HepG2 (cell line): ENCODE results near the gene ENC1. TPM values are rescaled to one million over a fixed set of nuclear protein-coding genes. Genes with fewer than 3 reads are reported as not detected.

Experiments
- AKAP8 ChIP-seq: sonication (generic); formaldehyde crosslinking; IDR thresholded peaks from 2 replicates; pipeline ENCODE4 v1.5.1; 2020; ENCODE audit warnings: mild to moderate bottlenecking, missing genetic modification reagents
- DPF2 ChIP-seq: sonication (generic); formaldehyde crosslinking; IDR thresholded peaks from 2 replicates; pipeline ENCODE4 v1.4.0; 2020; ENCODE audit warnings: mild to moderate bottlenecking, low read depth, missing genetic modification reagents, borderline replicate concordance
- FOXK1 ChIP-seq: sonication (generic); formaldehyde crosslinking; IDR thresholded peaks from 2 replicates; pipeline ENCODE4 v1.4.0; 2020; ENCODE audit warnings: low read depth, missing genetic modification reagents, borderline replicate concordance
- JUNB ChIP-seq: sonication (generic); formaldehyde crosslinking; IDR thresholded peaks from 2 replicates; pipeline ENCODE4 v1.8.0; 2022; ENCODE audit warnings: missing genetic modification reagents, mild to moderate bottlenecking, borderline replicate concordance
- KMT2B ChIP-seq: IDR thresholded peaks from 2 replicates; pipeline ENCODE4 v1.6.1; 2016; ENCODE audit warnings: missing genetic modification reagents, missing compliant biosample characterization
- MED1 ChIP-seq: sonication (generic); formaldehyde crosslinking; IDR thresholded peaks from 2 replicates; pipeline ENCODE4 v1.4.0; 2020; ENCODE audit warnings: missing genetic modification reagents
- MIXL1 ChIP-seq: IDR thresholded peaks from 2 replicates; pipeline ENCODE4 v1.6.1; 2016
- NR2F6 ChIP-seq, 2 experiments: IDR thresholded peaks; 2 replicates each; pipeline ENCODE4 v1.6.1; 2016; ENCODE audit warnings: antibody characterized with exemption in 1 of 2, mild to moderate bottlenecking in 1 of 2
- RNF2 ChIP-seq: fragments of 450-650 bp; conservative IDR thresholded peaks from 2 replicates; pipeline ENCODE4 v1.6.1; 2016; ENCODE audit warnings: low read depth
- ZBTB42 ChIP-seq: sonication (generic); formaldehyde crosslinking; IDR thresholded peaks from 2 replicates; pipeline ENCODE4 v1.5.0; 2020; ENCODE audit warnings: mild to moderate bottlenecking, missing genetic modification reagents
- ZBTB8A ChIP-seq: sonication (generic); formaldehyde crosslinking; IDR thresholded peaks from 2 replicates; pipeline ENCODE4 v1.4.0; 2020; ENCODE audit warnings: mild to moderate bottlenecking, low read depth, missing genetic modification reagents, borderline replicate concordance
- ZNF256 ChIP-seq: sonication (generic); formaldehyde crosslinking; conservative IDR thresholded peaks from 2 replicates; pipeline ENCODE4 v1.4.0; 2020; ENCODE audit warnings: missing genetic modification reagents
- ZNF724P ChIP-seq: sonication (generic); formaldehyde crosslinking; IDR thresholded peaks from 2 replicates; pipeline ENCODE4 v1.8.0; 2022; ENCODE audit warnings: missing genetic modification reagents, borderline replicate concordance
- ZNF83 ChIP-seq: sonication (generic); formaldehyde crosslinking; IDR thresholded peaks from 2 replicates; pipeline ENCODE4 v1.4.0; 2020; ENCODE audit warnings: missing genetic modification reagents, mild to moderate bottlenecking, borderline replicate concordance
- polyA plus RNA-seq, 8 experiments: library from polyadenylated mRNA; depleted of rRNA in 3 of 8; stranded (reverse) in 7 of 8; unstranded in 1 of 8; fragments of >200 nt; fragmentation: Illumina TruSeq in 4 of 8; extraction: Trizol in 4 of 8; gene quantifications; 2 replicates each; pipeline versions ENCODE4 v1.2.1 to v1.2.3, GENCODE V29; 2011 to 2016; ENCODE audit warnings: low read depth in 4 of 8, missing spikeins in 1 of 8, mixed read lengths in 1 of 8; ENCODE audit not compliant: insufficient read depth in 1 of 8
- total RNA-seq, 5 experiments: library from RNA; depleted of rRNA; stranded (reverse); fragments of >200 nt; fragmentation: Illumina TruSeq; extraction: Trizol; gene quantifications; 2 replicates each; pipeline ENCODE4 v1.2.3, GENCODE V29; 2016; ENCODE audit warnings: low read depth in 1 of 5
- TF ChIP-seq, protein P1 (sequence below): sonication (generic); formaldehyde crosslinking; IDR thresholded peaks from 2 replicates; pipeline ENCODE4 v1.8.0; 2022; ENCODE audit warnings: missing genetic modification reagents, mild to moderate bottlenecking, inconsistent platforms, borderline replicate concordance
- TF ChIP-seq, protein P2 (sequence below): IDR thresholded peaks from 2 replicates; pipeline ENCODE4 v1.6.1; 2016
- TF ChIP-seq, protein P3 (sequence below): sonication (generic); formaldehyde crosslinking; IDR thresholded peaks from 2 replicates; pipeline ENCODE4 v1.8.1; 2023; ENCODE audit warnings: mild to moderate bottlenecking, moderate library complexity, missing genetic modification reagents
- TF ChIP-seq, protein P4 (sequence below): IDR thresholded peaks from 2 replicates; pipeline ENCODE4 v1.6.1; 2016; ENCODE audit warnings: low read depth
- TF ChIP-seq, protein P5 (sequence below): IDR thresholded peaks from 2 replicates; pipeline ENCODE4 v1.6.1; 2016; ENCODE audit warnings: missing compliant biosample characterization, missing genetic modification reagents, borderline replicate concordance
- TF ChIP-seq, protein P6 (sequence below): sonication (generic); formaldehyde crosslinking; IDR thresholded peaks from 2 replicates; pipeline ENCODE4 v1.5.1; 2020; ENCODE audit warnings: missing genetic modification reagents, mild to moderate bottlenecking, borderline replicate concordance

ENC1 gene
- total and polyA plus RNA-seq, 2 of the 13 experiments (the other 11 are each of a cell fraction or from before 2014, with no cell fraction given) = 63.8 to 64.4 TPM

DNA sequence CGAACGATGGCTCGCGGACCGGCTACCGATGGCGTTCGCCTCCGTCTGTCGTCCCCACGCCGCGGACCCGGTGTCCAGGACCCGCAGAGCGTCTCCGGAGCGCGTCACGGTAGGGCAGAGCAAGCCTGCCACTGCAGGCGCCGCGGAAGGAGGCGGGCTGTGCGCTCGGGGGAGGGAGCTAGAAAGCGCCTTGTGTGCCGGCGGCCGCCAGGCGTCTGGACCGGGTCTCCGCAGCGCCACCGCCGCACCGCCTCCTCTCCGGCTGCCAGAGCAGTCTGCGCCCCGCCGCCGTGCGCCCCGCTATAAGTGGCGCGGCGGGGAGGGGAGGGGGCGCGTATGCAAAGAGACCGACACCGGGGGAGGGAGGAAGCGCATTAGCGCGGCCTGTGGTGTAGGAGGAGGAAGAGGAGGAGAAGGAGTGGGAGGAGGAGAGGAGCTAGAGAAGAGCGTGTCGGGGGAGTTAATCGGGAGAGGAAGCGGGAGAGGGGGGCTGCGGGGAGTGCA is at the start of gene ENC1 (continued):
- TF ChIP-seq KMT2B (CRISPR knock-in tag) (peak; percentile 65; the same call in 1 of the 2 replicates), FOXK1 (CRISPR knock-in tag) (peak; percentile 18; the same call in 1 of the 2 replicates), JUNB (CRISPR knock-in tag) (peak; percentile 44; the same call in 1 of the 2 replicates), DPF2 (no peak), NR2F6 (IDR thresholded peaks at IDR 0.05) (no peak), NR2F6 (CRISPR knock-in tag; IDR thresholded peaks at IDR 0.05) (peak; percentile 62), ZNF256 (CRISPR knock-in tag) (no peak), ZBTB42 (CRISPR knock-in tag) (no peak), RNF2 (0 out of 2 replicates have a peak, but pooled peaks have one; percentile 24), AKAP8 (peak; percentile 82; the same call in 1 of the 2 replicates), ZNF724P (peak; percentile 48; the same call in 1 of the 2 replicates), MED1 (CRISPR knock-in tag) (peak; percentile 77; the same call in 1 of the 2 replicates), ZBTB8A (CRISPR knock-in tag) (0 out of 2 replicates have a peak, but pooled peaks have one; percentile 4), MIXL1 (CRISPR knock-in tag) (peak; percentile 84), ZNF83 (CRISPR knock-in tag) (peak; percentile 70; the same call in 1 of the 2 replicates)
- TF ChIP-seq, protein P1, sequence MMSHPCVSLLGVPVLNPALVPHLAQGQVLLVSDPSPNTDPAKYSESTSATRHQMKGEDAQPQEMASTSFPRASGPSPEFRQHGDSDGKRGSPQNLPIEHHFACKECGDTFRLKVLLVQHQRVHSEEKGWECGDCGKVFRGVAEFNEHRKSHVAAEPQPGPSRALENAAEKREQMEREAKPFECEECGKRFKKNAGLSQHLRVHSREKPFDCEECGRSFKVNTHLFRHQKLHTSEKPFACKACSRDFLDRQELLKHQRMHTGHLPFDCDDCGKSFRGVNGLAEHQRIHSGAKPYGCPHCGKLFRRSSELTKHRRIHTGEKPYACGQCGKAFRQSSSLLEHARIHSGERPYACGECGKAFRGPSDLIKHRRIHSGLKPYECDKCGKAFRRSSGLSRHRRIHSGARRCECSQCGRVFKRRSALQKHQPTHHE (CRISPR knock-in tag) = peak; percentile 83; the same call in 1 of the 2 replicates
- TF ChIP-seq, protein P2, sequence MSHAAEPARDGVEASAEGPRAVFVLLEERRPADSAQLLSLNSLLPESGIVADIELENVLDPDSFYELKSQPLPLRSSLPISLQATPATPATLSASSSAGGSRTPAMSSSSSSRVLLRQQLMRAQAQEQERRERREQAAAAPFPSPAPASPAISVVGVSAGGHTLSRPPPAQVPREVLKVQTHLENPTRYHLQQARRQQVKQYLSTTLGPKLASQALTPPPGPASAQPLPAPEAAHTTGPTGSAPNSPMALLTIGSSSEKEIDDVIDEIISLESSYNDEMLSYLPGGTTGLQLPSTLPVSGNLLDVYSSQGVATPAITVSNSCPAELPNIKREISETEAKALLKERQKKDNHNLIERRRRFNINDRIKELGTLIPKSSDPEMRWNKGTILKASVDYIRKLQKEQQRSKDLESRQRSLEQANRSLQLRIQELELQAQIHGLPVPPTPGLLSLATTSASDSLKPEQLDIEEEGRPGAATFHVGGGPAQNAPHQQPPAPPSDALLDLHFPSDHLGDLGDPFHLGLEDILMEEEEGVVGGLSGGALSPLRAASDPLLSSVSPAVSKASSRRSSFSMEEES (CRISPR knock-in tag) = peak; percentile 72; the same call in 1 of the 2 replicates
- TF ChIP-seq, protein P3, sequence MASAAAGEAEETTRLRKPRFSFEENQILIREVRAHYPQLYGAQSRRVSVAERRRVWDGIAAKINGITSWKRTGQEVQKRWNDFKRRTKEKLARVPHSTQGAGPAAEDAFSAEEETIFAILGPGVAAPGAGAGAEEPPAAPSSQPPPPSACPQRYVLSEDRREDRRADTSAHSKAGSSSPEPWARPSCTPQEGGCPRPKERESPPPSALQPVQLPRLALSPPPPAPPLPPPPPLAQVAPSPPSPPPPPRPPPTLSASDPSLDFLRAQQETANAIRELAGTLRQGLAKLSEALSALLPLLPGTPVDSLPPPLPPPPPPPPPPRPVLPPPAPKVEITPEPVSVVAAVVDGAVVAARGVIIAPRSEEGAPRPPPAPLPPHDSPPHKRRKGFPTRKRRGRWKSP = peak; percentile 96
- TF ChIP-seq, protein P4, sequence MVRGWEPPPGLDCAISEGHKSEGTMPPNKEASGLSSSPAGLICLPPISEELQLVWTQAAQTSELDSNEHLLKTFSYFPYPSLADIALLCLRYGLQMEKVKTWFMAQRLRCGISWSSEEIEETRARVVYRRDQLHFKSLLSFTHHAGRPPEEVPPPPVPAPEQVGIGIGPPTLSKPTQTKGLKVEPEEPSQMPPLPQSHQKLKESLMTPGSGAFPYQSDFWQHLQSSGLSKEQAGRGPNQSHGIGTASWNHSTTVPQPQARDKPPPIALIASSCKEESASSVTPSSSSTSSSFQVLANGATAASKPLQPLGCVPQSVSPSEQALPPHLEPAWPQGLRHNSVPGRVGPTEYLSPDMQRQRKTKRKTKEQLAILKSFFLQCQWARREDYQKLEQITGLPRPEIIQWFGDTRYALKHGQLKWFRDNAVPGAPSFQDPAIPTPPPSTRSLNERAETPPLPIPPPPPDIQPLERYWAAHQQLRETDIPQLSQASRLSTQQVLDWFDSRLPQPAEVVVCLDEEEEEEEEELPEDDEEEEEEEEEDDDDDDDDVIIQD (CRISPR knock-in tag) = peak; percentile 72; the same call in 1 of the 2 replicates
- TF ChIP-seq, protein P5, sequence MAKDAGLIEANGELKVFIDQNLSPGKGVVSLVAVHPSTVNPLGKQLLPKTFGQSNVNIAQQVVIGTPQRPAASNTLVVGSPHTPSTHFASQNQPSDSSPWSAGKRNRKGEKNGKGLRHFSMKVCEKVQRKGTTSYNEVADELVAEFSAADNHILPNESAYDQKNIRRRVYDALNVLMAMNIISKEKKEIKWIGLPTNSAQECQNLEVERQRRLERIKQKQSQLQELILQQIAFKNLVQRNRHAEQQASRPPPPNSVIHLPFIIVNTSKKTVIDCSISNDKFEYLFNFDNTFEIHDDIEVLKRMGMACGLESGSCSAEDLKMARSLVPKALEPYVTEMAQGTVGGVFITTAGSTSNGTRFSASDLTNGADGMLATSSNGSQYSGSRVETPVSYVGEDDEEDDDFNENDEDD (CRISPR knock-in tag) = peak; percentile 68; the same call in 1 of the 2 replicates
- TF ChIP-seq, protein P6, sequence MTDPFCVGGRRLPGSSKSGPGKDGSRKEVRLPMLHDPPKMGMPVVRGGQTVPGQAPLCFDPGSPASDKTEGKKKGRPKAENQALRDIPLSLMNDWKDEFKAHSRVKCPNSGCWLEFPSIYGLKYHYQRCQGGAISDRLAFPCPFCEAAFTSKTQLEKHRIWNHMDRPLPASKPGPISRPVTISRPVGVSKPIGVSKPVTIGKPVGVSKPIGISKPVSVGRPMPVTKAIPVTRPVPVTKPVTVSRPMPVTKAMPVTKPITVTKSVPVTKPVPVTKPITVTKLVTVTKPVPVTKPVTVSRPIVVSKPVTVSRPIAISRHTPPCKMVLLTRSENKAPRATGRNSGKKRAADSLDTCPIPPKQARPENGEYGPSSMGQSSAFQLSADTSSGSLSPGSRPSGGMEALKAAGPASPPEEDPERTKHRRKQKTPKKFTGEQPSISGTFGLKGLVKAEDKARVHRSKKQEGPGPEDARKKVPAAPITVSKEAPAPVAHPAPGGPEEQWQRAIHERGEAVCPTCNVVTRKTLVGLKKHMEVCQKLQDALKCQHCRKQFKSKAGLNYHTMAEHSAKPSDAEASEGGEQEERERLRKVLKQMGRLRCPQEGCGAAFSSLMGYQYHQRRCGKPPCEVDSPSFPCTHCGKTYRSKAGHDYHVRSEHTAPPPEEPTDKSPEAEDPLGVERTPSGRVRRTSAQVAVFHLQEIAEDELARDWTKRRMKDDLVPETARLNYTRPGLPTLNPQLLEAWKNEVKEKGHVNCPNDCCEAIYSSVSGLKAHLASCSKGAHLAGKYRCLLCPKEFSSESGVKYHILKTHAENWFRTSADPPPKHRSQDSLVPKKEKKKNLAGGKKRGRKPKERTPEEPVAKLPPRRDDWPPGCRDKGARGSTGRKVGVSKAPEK (CRISPR knock-in tag) = no peak; the same call in 1 of the 2 replicates
